Activated CD4-positive, alpha-beta T cell treated with anti-CD3 and anti-CD28 coated beads, Interleukin-2, amount 10 ng/mL, durations not matched to agents 24 days and 14 days (primary cell): Measurements from ENCODE around the gene HDAC6. TPM values are rescaled to one million over a fixed set of nuclear protein-coding genes. Genes with fewer than 3 reads are reported as not detected.
"Not testable (repeated sequence)": the region's sequence is repeated elsewhere in the genome, so short reads cannot be mapped to it uniquely, and the experiment has no call there.

Experiments
- DNase-seq: peaks from one replicate; pipeline ENCODE4 v3.0.0; 2022
- H3K27ac Mint-ChIP-seq: one replicate; pipeline ENCODE4 v1.8.0; 2022; ENCODE audit warnings: mild to moderate bottlenecking, mixed read lengths
- H3K27me3 Mint-ChIP-seq: one replicate; pipeline ENCODE4 v1.8.0; 2022; ENCODE audit warnings: mixed read lengths
- H3K36me3 Mint-ChIP-seq: one replicate; pipeline ENCODE4 v1.8.0; 2022; ENCODE audit warnings: low read depth, mild to moderate bottlenecking, mixed read lengths
- H3K4me1 Mint-ChIP-seq: one replicate; pipeline ENCODE4 v1.8.0; 2021; ENCODE audit warnings: mixed read lengths
- H3K4me3 Mint-ChIP-seq: one replicate; pipeline ENCODE4 v1.8.0; 2022; ENCODE audit warnings: mild to moderate bottlenecking, moderate library complexity, mixed read lengths
- H3K9me3 Mint-ChIP-seq: one replicate; pipeline ENCODE4 v1.8.0; 2021; ENCODE audit warnings: mixed read lengths
- intact Hi-C: fragments of 100-400 bp; cut with micrococcal nuclease; formaldehyde crosslinking; loops from one replicate; pipeline ENCODE4 v1.15.1; 2023
- total RNA-seq: library from RNA; stranded (reverse); gene quantifications from 2 replicates; pipeline ENCODE4 v1.2.3, GENCODE V29; 2022

Gene HDAC6
- total RNA-seq, 1 donor from 2014 or later, result 55.2 TPM

GRCh38 chrX:48794911-48795515 is 6.9 kb upstream of the HDAC6 start:
- H3K36me3 Mint-ChIP-seq, result no peaks in the 10 kb centered on the region
- no peak overlapping the region for H3K27ac Mint-ChIP-seq
- intact Hi-C loops, result no loop called here
- H3K9me3 Mint-ChIP-seq, result no peaks in the 10 kb centered on the region
- no peak for DNase-seq
- no peaks in the 10 kb centered on the region for H3K4me1 Mint-ChIP-seq
- no peak overlapping the region for H3K4me3 Mint-ChIP-seq
- no peaks in the 10 kb centered on the region for H3K27me3 Mint-ChIP-seq

GRCh38 chrX:48798318-48798717 is 3.5 kb upstream of the HDAC6 start:
- Mint-ChIP-seq H3K4me1 (peaks cover 10% of the 10 kb centered on the region), H3K36me3 (peaks cover 1% of the 10 kb centered on the region), H3K27ac (no peak overlapping the region), H3K9me3 (no peaks in the 10 kb centered on the region), H3K27me3 (no peaks in the 10 kb centered on the region), H3K4me3 (no peak overlapping the region)
- no peak for DNase-seq
- intact Hi-C loops, result no loop called here

- H3K4me1 Mint-ChIP-seq, result peaks cover 13% of the 10 kb centered on the region
- no peaks in the 10 kb centered on the region for H3K27me3 Mint-ChIP-seq
- intact Hi-C loops, result loop anchor here (5.0 to 10.0 kb wide), 6 partner anchors 63 to 364 kb away; partner anchors contain the start of genes FTSJ1, MAGIX, OTUD5 and PIM2
- peaks cover 12% of the 10 kb centered on the region for H3K36me3 Mint-ChIP-seq
- peak overlapping the region; percentile 96 for H3K27ac Mint-ChIP-seq
- peak; percentile 58 for DNase-seq
- peak overlapping the region; percentile 96 for H3K4me3 Mint-ChIP-seq
- H3K9me3 Mint-ChIP-seq, result no peaks in the 10 kb centered on the region
Measured at GRCh38 chrX:48800574-48801279, 1.1 kb upstream of the HDAC6 start.

- H3K9me3 Mint-ChIP-seq, result no peaks in the 10 kb centered on the region
- intact Hi-C loops, result loop anchor here (1.0 to 10.0 kb wide), 8 partner anchors 65 to 363 kb away; partner anchors contain the start of genes FTSJ1, MAGIX, OTUD5 and PIM2
- H3K27ac Mint-ChIP-seq, result peak overlapping the region; percentile 96
- peaks cover 20% of the 10 kb centered on the region for H3K4me1 Mint-ChIP-seq
- H3K27me3 Mint-ChIP-seq, result no peaks in the 10 kb centered on the region
- peak overlapping the region; percentile 96 for H3K4me3 Mint-ChIP-seq
- peak; percentile 92 for DNase-seq
- H3K36me3 Mint-ChIP-seq, result peaks cover 16% of the 10 kb centered on the region
Measured at GRCh38 chrX:48802089-48802904, 430 bp downstream of the HDAC6 start.

GRCh38 chrX:48802905-48803200 is 986 bp downstream of the HDAC6 start:
- H3K4me3 Mint-ChIP-seq, result peak overlapping the region; percentile 96
- no peaks in the 10 kb centered on the region for H3K9me3 Mint-ChIP-seq
- intact Hi-C loops, result loop anchor here (1.0 to 10.0 kb wide), 8 partner anchors 66 to 362 kb away; partner anchors contain the start of genes FTSJ1, MAGIX, OTUD5 and PIM2
- H3K27me3 Mint-ChIP-seq, result no peaks in the 10 kb centered on the region
- peak overlapping the region; percentile 96 for H3K27ac Mint-ChIP-seq
- no peak for DNase-seq
- H3K36me3 Mint-ChIP-seq, result peaks cover 16% of the 10 kb centered on the region
- peaks cover 20% of the 10 kb centered on the region for H3K4me1 Mint-ChIP-seq

- Mint-ChIP-seq H3K9me3 (no peaks in the 10 kb centered on the region), H3K4me3 (no peak overlapping the region), H3K4me1 (peaks cover 14% of the 10 kb centered on the region), H3K36me3 (peaks cover 18% of the 10 kb centered on the region), H3K27me3 (no peaks in the 10 kb centered on the region), H3K27ac (peak overlapping the region; percentile 59)
- DNase-seq, result no peak
- intact Hi-C loops, result loop anchor here (10.0 kb wide), 1 partner anchor 359 kb away; the partner anchor contains the start of gene MAGIX
Measured at GRCh38 chrX:48806081-48806480, 4.2 kb downstream of the HDAC6 start.

- intact Hi-C loops, result no loop called here
- no peak overlapping the region for H3K4me3 Mint-ChIP-seq
- no peak for DNase-seq
- H3K9me3 Mint-ChIP-seq, result no peaks in the 10 kb centered on the region
- H3K4me1 Mint-ChIP-seq, result no peaks in the 10 kb centered on the region
- no peak overlapping the region for H3K27ac Mint-ChIP-seq
- H3K27me3 Mint-ChIP-seq, result no peaks in the 10 kb centered on the region
- peaks cover 16% of the 10 kb centered on the region for H3K36me3 Mint-ChIP-seq
Measured at GRCh38 chrX:48813644-48814043, 11.8 kb downstream of the HDAC6 start.

GRCh38 chrX:48814722-48815121 is 12.9 kb downstream of the HDAC6 start:
- H3K4me3 Mint-ChIP-seq, result no peak overlapping the region
- H3K27ac Mint-ChIP-seq, result no peak overlapping the region
- DNase-seq, result no peak
- no peaks in the 10 kb centered on the region for H3K4me1 Mint-ChIP-seq
- H3K36me3 Mint-ChIP-seq, result peaks cover 16% of the 10 kb centered on the region
- no peaks in the 10 kb centered on the region for H3K9me3 Mint-ChIP-seq
- H3K27me3 Mint-ChIP-seq, result no peaks in the 10 kb centered on the region
- intact Hi-C loops, result no loop called here

GRCh38 chrX:48815266-48815665 is 13.4 kb downstream of the HDAC6 start:
- Mint-ChIP-seq H3K9me3 (no peaks in the 10 kb centered on the region), H3K27me3 (no peaks in the 10 kb centered on the region), H3K4me3 (no peak overlapping the region), H3K4me1 (no peaks in the 10 kb centered on the region), H3K27ac (no peak overlapping the region), H3K36me3 (peaks cover 16% of the 10 kb centered on the region)
- DNase-seq, result no peak
- intact Hi-C loops, result no loop called here

GRCh38 chrX:48816014-48816810 is 14.3 kb downstream of the HDAC6 start:
- Mint-ChIP-seq H3K4me3 (no peak overlapping the region), H3K4me1 (no peaks in the 10 kb centered on the region), H3K27me3 (no peaks in the 10 kb centered on the region), H3K9me3 (no peaks in the 10 kb centered on the region), H3K36me3 (peaks cover 14% of the 10 kb centered on the region), H3K27ac (no peak overlapping the region)
- intact Hi-C loops, result no loop called here
- DNase-seq, result no peak

GRCh38 chrX:48818098-48818497 is 16.2 kb downstream of the HDAC6 start:
- no peak overlapping the region for H3K27ac Mint-ChIP-seq
- no peaks in the 10 kb centered on the region for H3K9me3 Mint-ChIP-seq
- intact Hi-C loops, result no loop called here
- no peak for DNase-seq
- H3K36me3 Mint-ChIP-seq, result peaks cover 8% of the 10 kb centered on the region
- no peaks in the 10 kb centered on the region for H3K4me1 Mint-ChIP-seq
- H3K27me3 Mint-ChIP-seq, result no peaks in the 10 kb centered on the region
- H3K4me3 Mint-ChIP-seq, result no peak overlapping the region

- H3K9me3 Mint-ChIP-seq, result no peaks in the 10 kb centered on the region
- intact Hi-C loops, result no loop called here
- H3K27me3 Mint-ChIP-seq, result no peaks in the 10 kb centered on the region
- peaks cover 9% of the 10 kb centered on the region for H3K36me3 Mint-ChIP-seq
- H3K27ac Mint-ChIP-seq, result no peak overlapping the region
- no peaks in the 10 kb centered on the region for H3K4me1 Mint-ChIP-seq
- no peak overlapping the region for H3K4me3 Mint-ChIP-seq
- DNase-seq, result no peak
Measured at GRCh38 chrX:48818866-48819265, 17.0 kb downstream of the HDAC6 start.

- H3K4me3 Mint-ChIP-seq, DNase-seq, H3K4me1 Mint-ChIP-seq, intact Hi-C loops, H3K27me3 Mint-ChIP-seq, H3K9me3 Mint-ChIP-seq, H3K36me3 Mint-ChIP-seq, H3K27ac Mint-ChIP-seq: not testable (repeated sequence)
Measured at GRCh38 chrX:48819394-48819793, 17.5 kb downstream of the HDAC6 start.
